ENCODE results near the gene UNC79. TPM values are rescaled to one million over a fixed set of nuclear protein-coding genes. Genes with fewer than 3 reads are reported as not detected.

The UNC79 gene
- polyA plus RNA-seq, 3 donors = 0.01 to 0.02 TPM; not detected in 1

GRCh38 chr14:93645200-93645599 is 214.5 kb downstream of the UNC79 start:
- Mint-ChIP-seq H3K4me3 (no peak overlapping the region), H3K9me3 (peaks cover 0 to 4% (median 0%) of the 10 kb centered on the region in 7 donors)

DNA sequence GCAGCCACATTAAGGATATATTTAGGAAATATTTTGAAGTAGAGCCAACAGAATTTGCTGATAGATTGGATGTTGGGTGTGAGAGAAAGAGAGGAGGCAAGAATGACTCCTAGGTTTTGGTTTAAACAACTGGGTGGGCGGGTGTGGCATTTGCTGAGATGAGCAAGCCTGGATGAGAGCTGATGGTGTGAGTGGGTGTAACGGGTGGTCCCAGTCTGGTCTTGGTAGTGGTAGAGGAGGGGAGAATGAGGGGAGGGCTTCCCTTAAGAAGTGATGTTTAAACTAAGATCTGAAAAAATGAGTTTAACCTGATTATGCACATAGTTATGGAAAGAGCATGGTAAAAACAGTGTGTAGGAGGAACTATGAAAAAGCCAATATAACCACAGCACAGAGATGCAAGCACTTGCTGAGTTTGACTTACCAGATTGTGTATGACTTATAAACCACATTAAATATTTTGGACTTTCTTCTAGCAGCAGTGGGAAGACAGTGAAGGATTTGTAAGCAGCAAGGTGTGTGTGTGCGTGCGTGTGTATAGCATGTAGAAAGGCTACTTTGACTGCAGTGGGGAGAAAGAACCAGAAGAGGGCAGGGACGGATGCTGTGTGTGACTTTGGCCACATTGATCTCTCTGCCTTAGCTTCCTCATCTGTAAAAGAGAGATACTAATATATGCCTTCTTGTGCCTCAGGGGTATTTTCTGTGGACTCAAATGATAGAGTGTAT is 217.9 kb downstream of the UNC79 start:
- no peaks in the 10 kb centered on the region for H3K9me3 Mint-ChIP-seq
- Histone ChIP-seq H3K36me3 (replicated peaks in 1 of 2; ENCODE audit: control insufficient read depth in 1 of 2, insufficient read depth in 2 of 2, low read length in 2 of 2) (no peaks in the 10 kb centered on the region), H3K79me2 (ENCODE audit: insufficient read depth, low read length) (no peaks in the 10 kb centered on the region), H3K4me3 (replicated peaks in 1 of 3; ENCODE audit: low read depth in 2 of 3, low read length in 3 of 3) (no peak overlapping the region), H3K4me1 (ENCODE audit: control insufficient read depth in 1 of 2, insufficient read depth in 2 of 2, low read length in 2 of 2) (no peaks in the 10 kb centered on the region), H2AFZ (ENCODE audit: insufficient read depth, low read depth, low read length, poor library complexity, severe bottlenecking) (no peak overlapping the region), H3K27me3 (ENCODE audit: control insufficient read depth in 2 of 2, insufficient read depth in 2 of 2, low read length in 2 of 2) (peaks cover 8 to 26% of the 10 kb centered on the region in 2 donors), H4K20me1 (ENCODE audit: insufficient read depth, low read length) (no peaks in the 10 kb centered on the region), H3K9me3 (replicated peaks in 1 of 2; ENCODE audit: control insufficient read depth in 1 of 2, insufficient read depth in 1 of 2, low read length in 2 of 2) (no peaks in the 10 kb centered on the region), H3K27ac (ENCODE audit: low read depth in 1 of 2, low read length in 2 of 2) (no peak overlapping the region), H3K4me2 (replicated peaks; ENCODE audit: extremely low read depth, low read length, poor library complexity, severe bottlenecking) (no peak overlapping the region), H3K9ac (ENCODE audit: insufficient read depth, low read length, poor library complexity, severe bottlenecking) (no peak overlapping the region)
- DNase-seq = no peak
- intact Hi-C loops (cut with micrococcal nuclease) = no loop called here
- no peak overlapping the region for H3K4me3 Mint-ChIP-seq
- no peak overlapping the region for H3K27ac Mint-ChIP-seq
- TF ChIP-seq, protein P1, sequence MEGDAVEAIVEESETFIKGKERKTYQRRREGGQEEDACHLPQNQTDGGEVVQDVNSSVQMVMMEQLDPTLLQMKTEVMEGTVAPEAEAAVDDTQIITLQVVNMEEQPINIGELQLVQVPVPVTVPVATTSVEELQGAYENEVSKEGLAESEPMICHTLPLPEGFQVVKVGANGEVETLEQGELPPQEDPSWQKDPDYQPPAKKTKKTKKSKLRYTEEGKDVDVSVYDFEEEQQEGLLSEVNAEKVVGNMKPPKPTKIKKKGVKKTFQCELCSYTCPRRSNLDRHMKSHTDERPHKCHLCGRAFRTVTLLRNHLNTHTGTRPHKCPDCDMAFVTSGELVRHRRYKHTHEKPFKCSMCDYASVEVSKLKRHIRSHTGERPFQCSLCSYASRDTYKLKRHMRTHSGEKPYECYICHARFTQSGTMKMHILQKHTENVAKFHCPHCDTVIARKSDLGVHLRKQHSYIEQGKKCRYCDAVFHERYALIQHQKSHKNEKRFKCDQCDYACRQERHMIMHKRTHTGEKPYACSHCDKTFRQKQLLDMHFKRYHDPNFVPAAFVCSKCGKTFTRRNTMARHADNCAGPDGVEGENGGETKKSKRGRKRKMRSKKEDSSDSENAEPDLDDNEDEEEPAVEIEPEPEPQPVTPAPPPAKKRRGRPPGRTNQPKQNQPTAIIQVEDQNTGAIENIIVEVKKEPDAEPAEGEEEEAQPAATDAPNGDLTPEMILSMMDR (IDR thresholded peaks at IDR 0.05) = no peak
- WGBS (ENCODE audit: insufficient coverage) = 75% methylated on average over 4 of the region's 5 CpGs
- H3K36me3 Mint-ChIP-seq = no peaks in the 10 kb centered on the region
- no peaks in the 10 kb centered on the region for H3K4me1 Mint-ChIP-seq
- H3K27me3 Mint-ChIP-seq (ENCODE audit: low read depth in 3 of 3) = peaks cover 8 to 28% (median 14%) of the 10 kb centered on the region in 3 donors

More at GRCh38 chr14:93645200-93645599, 214.5 kb downstream of the UNC79 start:
- no peak overlapping the region for H2AFZ ChIP-seq (ENCODE audit: insufficient read depth, low read depth, low read length, poor library complexity, severe bottlenecking)
- H3K4me2 ChIP-seq (replicated peaks; ENCODE audit: extremely low read depth, low read length, poor library complexity, severe bottlenecking) = no peak overlapping the region
- H3K27me3 ChIP-seq (ENCODE audit: control insufficient read depth in 2 of 2, insufficient read depth in 2 of 2, low read length in 2 of 2) = peaks cover 8 to 23% of the 10 kb centered on the region in 2 donors
- 75% methylated on average over 3 of the region's 3 CpGs for WGBS (ENCODE audit: insufficient coverage)
- H3K27me3 Mint-ChIP-seq (ENCODE audit: low read depth in 3 of 3) = peaks cover 8 to 27% (median 12%) of the 10 kb centered on the region in 3 donors
- H4K20me1 ChIP-seq (ENCODE audit: insufficient read depth, low read length) = no peaks in the 10 kb centered on the region
- no peak overlapping the region for H3K4me3 ChIP-seq (replicated peaks in 1 of 3; ENCODE audit: low read depth in 2 of 3, low read length in 3 of 3)
- H3K36me3 ChIP-seq (replicated peaks in 1 of 2; ENCODE audit: control insufficient read depth in 1 of 2, insufficient read depth in 2 of 2, low read length in 2 of 2) = no peaks in the 10 kb centered on the region
- no peaks in the 10 kb centered on the region for H3K4me1 ChIP-seq (ENCODE audit: control insufficient read depth in 1 of 2, insufficient read depth in 2 of 2, low read length in 2 of 2)
- no peak overlapping the region for H3K27ac ChIP-seq (ENCODE audit: low read depth in 1 of 2, low read length in 2 of 2)
- no peak for DNase-seq
- H3K9me3 ChIP-seq (replicated peaks in 1 of 2; ENCODE audit: control insufficient read depth in 1 of 2, insufficient read depth in 1 of 2, low read length in 2 of 2) = no peaks in the 10 kb centered on the region
- TF ChIP-seq, protein P1 (IDR thresholded peaks at IDR 0.05) = no peak
- H3K27ac Mint-ChIP-seq = no peak overlapping the region
- H3K79me2 ChIP-seq (ENCODE audit: insufficient read depth, low read length) = no peaks in the 10 kb centered on the region
- no peak overlapping the region for H3K9ac ChIP-seq (ENCODE audit: insufficient read depth, low read length, poor library complexity, severe bottlenecking)
- no peaks in the 10 kb centered on the region for H3K4me1 Mint-ChIP-seq
- H3K36me3 Mint-ChIP-seq = no peaks in the 10 kb centered on the region
- intact Hi-C loops (cut with micrococcal nuclease) = no loop called here

Measured in CD14-positive monocyte (primary cell).